GM18870 (cell line): ENCODE results near the gene LCN6.

ENCODE experiments used
- ATAC-seq: cut with Tn5 transposase; IDR thresholded peaks from one replicate; pipeline ENCODE4 v1.9.1; 2021; ENCODE audit warnings: moderate library complexity; ENCODE audit not compliant: unreplicated experiment

Gene LCN6

DNA sequence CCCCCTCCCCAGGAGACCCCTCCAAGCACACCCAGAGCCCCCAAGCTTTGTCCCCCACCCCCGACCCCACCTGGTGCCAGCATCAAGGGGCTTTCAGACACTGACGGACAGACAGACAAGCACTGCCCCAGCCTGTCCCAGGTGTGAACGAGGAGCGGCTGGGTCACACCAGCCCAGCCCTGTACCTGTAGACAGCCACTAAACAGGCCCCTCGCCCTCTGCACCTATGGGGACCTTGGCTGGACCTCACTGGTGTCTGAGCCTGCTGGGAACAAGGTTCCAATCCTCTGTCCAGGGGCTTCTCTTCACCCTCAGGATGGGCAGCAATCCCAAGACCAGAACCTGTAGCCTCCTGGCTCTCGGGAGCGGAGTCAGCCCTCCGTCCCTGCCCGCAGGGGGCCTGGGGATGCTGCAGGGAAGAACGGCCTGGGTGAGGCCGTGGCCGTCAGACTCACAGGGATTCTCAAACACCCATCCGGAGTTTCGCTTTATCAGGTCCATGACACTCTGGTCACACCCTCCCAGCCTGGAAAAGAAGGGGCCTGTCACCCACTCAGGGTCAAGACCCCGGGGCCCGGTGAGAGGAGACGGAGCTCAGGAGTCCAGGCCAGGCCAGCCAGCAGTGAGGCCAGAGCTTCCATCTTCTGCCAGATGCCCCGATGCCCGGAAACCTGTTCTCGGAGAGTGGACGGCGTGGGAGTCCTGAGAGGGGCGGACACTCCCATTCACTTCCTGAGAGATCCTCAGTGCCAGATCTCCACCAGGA is 2.8 kb downstream of the LCN6 start:
- no peak for ATAC-seq

- ATAC-seq, result no peak
These were observed 3.6 kb downstream of the LCN6 start for GRCh38 chr9:136744773-136745172.

- ATAC-seq, result no peak
These were observed 4.6 kb downstream of the LCN6 start for GRCh38 chr9:136743639-136744211.

GRCh38 chr9:136742591-136743391 is 5.5 kb downstream of the LCN6 start, which contains the start of gene LCN10:
TSS of gene LCN10 (minus strand) at chr9:136742940. CDS start at chr9:136742903, 37 bp downstream.
- no peak for ATAC-seq

GRCh38 chr9:136741883-136742571 is 6.3 kb downstream of the LCN6 start:
- ATAC-seq, result no peak

DNA sequence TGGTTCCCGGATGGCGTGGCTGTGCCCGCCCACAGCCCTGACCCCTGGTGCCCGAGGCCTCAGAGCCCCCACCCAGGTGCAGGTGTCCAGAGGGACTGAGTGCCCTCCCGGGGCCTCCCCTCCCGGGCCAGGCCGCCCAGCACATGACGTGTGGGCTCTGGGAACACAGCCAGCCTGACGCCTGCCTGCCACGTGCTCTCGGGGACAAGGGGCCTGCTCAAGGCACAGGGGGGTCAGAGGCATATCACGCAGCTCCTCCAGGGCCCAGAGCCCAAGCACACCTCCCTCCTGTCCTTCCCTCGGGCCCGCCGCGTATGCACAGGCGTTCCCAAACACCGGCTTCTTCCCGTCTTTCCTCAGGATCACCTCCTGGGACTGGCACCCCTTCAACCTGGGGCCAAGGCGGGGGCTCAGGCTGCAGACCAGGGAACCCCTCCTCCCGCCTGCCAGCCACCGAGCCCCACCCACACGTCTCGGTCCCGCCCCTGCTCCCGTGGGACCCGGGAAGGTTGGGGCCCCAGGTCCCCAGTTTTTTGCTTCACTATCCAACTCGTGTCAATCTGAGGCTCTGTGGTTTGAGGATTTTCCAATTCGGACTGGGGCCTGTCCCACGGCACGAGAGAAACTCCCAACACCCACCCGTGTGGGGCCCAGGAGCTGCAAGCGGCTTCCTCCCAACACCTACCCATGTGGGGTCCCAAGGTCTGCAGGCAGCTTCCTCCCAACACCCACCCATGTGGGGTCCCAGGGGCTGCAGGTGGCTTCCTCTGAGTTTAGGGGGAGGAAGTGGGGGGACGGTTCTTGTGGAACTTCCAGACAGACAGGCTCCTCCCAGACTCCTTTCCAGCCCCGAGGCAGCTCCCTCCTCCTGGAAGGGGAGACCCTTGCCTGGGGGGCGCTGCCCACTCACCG is 7.1 kb downstream of the LCN6 start:
- no peak for ATAC-seq

- no peak for ATAC-seq
These were observed 7.8 kb downstream of the LCN6 start for GRCh38 chr9:136740491-136740890.

DNA sequence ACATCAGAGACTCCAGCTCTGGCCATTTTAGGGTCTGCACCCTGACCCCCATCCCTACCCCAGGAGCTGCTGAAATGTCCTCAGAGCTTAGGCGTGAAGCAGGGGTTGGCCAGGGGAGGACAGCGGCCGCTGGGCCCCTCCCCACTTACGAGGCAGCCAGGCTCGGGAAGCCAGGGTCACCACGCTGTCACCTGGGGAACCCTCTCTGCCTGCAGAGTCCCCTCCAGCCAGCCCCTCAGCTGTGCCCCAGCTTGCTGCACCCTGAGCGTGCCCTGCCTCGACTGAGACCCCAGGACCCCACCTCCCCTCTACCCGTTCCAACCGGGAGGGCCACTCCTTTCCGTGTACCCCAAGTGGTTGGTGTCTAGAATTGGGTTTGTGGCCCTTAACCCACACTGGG is 8.3 kb downstream of the LCN6 start:
- ATAC-seq, result no peak

DNA sequence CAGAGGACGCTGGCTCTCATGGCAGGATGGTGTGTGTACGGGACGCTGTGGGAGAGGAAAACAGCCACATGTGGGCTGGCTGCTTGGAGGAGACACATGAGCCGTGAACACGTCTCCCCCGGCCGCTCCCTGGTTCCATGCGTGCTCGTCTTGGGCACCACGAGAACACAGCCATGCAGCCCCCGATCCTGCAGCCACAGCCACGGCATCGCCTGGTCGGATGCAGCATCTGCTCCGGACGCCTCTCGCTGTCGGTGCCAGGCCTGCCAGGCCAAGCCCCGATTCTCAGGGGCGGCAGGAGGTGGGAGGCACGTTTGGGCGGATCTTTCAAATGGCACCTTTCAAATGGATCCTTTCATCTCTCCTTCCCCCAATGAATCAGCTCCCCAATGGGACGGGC is 8.8 kb downstream of the LCN6 start:
- no peak for ATAC-seq

DNA sequence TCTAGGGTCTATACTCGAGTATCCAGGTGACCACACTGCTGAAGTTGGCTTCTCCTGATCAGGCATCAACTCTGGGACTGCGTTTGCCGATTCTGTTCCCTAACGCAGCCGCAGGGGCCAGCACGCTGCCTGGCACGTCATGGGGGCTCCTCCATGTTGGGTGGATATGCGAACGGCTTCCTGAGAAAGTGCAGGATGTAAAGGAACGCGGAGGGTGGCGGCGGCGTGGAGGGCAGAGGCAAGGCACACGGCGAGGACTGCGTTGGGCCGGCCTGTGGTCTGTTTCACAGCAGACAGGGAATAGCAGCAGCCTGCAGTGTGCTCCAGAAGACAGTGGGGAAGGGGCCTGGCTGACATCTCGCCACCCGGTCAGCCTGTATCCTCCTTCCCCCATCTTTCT is 9.4 kb downstream of the LCN6 start:
- ATAC-seq, result no peak

GRCh38 chr9:136735812-136736480 is 12.4 kb downstream of the LCN6 start:
- ATAC-seq, result no peak

GRCh38 chr9:136734837-136735496 is 13.4 kb downstream of the LCN6 start:
- ATAC-seq, result no peak

GRCh38 chr9:136733611-136734010 is 14.7 kb downstream of the LCN6 start:
- ATAC-seq, result no peak

DNA sequence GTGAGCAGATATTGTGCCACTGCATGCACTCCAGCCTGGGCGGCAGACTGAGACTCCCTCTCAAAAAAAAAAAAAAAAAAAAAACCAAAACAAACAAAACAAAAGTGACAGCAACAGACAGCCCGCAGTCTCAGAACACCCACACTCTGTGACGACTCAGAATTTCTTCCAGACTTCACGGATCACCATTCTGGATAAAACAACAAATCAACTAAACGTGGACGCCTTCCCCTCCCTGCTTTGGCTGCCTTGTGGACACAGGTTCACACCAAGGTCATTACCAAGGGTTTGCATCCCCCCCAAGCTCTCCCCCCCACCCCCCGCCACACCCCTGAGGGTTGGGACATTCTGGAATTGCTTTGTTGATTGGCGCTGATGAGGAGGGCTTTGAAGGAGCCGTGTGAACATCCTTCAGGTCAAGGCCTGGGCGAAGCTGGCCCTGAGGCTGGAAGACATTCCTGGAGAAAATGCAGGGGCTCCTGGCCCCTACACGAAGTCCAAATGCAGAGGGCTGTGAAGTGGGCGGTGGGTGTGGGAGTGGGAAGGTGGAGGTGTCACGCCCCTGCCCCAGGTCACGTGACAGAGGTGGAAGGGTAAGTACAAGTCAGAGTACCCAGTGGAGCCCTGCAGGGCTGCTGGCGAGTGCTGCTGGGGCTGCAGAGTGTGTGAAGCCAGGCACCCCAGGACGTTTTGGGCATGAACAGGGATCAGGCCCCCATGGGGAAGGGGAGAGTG is 15.7 kb downstream of the LCN6 start:
- ATAC-seq, result no peak

DNA sequence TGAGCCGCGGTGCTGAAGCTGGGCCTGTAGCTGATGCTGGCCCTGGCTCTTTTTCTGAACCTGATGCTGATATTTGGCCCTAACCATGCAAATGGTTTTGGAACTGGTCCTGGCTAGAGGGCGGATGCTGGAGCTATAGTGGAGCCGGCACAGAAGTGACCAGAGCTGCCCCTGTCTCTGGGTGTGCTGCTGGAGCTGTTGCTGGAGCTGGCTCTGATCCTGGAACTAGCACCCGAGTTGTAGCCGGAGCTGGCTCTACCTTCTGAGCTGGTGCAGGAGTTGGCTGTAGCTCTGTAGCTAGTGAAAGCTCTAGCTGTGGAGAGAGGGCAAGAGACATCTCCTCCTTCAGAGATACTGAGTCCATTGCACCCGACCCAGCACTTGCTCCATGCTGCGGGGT is 18.4 kb downstream of the LCN6 start:
- ATAC-seq, result no peak

DNA sequence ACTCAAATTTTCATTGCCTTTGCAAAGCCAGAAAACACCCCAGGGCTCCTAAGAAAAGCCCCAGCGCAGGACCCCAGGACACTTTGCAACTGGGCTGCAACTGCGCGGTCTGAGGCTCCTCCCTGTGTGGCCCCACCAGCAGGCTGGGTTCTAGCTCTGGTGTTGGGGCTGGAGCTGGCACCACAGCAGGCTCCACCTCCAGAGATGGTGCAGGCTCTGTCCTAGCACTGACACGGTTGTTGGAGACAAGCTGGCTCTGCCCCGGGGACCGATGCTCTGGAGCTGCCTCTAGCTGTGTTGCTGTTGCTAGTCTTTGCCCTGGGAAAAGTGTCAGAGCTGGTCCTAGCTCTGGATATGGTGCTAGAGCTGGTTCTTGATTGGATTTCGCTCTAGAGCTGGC is 19.2 kb downstream of the LCN6 start:
- ATAC-seq, result no peak

DNA sequence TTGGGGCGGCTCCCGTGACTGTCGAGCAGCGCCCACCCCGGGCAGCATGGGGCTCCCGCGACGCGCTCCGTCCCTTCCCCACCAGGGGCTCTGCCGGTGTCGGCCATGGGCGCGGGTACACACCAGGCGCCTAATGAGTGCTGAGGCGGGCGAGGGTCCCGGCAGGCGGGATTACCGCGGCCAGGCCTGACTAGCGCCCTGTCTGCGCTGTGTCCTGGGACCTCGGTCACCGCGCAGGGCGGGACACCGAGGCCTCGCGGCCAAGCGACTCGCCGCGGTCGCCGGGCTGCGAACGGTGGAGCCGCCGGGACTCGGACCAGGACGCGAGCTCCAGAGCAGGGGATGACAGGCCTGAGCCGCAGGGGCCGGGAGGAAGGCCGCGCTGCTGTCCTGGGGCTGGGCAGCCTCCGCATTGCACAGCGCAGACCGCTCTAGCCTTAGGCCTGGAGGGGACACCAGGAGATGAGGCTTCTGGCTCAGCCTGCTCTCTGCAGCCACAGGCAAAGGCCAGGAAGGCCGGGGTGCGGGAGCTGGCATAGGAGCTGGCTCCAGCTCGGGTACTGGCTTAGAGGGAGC is 19.7 kb downstream of the LCN6 start:
- ATAC-seq, result peak; percentile 13

DNA sequence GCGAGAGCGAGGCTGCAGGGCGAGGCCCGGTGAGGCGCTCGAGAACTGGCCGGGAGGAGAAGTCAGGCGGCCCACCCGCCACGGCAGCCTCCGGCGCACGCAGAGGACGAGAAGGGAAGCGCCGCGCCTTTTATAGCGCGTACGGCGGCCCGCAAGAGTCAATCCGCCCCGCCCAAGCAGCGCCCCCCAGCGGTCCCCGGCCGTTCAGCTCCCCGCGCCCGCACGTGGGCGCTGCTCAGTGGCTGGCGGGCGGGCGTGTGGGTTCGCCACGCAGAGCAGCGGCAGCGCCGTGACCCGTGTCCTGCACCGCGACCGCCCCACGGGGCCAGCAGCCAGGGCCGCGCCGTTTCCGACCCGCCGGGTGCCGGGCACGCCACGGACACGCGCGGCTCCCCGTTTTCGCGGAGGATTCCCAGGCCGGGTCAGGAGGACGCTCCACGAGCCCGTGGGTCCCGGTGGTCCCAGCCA is 20.2 kb downstream of the LCN6 start:
- peak; percentile 42 for ATAC-seq
